NCI-H2227 (cell line): ENCODE measurements around the gene MTRR.
"Not testable (repeated sequence)": the region's sequence is repeated elsewhere in the genome, so short reads cannot be mapped to it uniquely, and the experiment has no call there.

ENCODE experiments used
- DNase-seq: peaks from one replicate; lab custom pipeline; 2025; ENCODE audit not compliant: unreplicated experiment; lab: John Stamatoyannopoulos, UW

MTRR gene

GRCh38 chr5:7894439-7894838 lies 25.5 kb downstream of the MTRR start:
- no peak for DNase-seq

GRCh38 chr5:7894860-7895259 lies 25.9 kb downstream of the MTRR start:
- no peak for DNase-seq

GRCh38 chr5:7897014-7897600 lies 28.2 kb downstream of the MTRR start:
- DNase-seq, result peak; percentile 16

GRCh38 chr5:7902201-7902600 lies 33.3 kb downstream of the MTRR start:
- DNase-seq, result no peak

GRCh38 chr5:7902666-7903625 lies 34.0 kb downstream of the MTRR start:
- DNase-seq, result no peak

- DNase-seq, result no peak
These were observed 35.2 kb downstream of the MTRR start for GRCh38 chr5:7904170-7904569.

- DNase-seq, result no peak
These were observed 38.7 kb downstream of the MTRR start for GRCh38 chr5:7907612-7908011.

- no peak for DNase-seq
These were observed 39.4 kb downstream of the MTRR start for GRCh38 chr5:7908317-7908716.

- DNase-seq, result no peak
These were observed 41.9 kb downstream of the MTRR start for GRCh38 chr5:7910738-7911428.

- not testable (repeated sequence) for DNase-seq
These were observed 42.5 kb downstream of the MTRR start for GRCh38 chr5:7911429-7911771.

GRCh38 chr5:7916171-7916804 lies 47.3 kb downstream of the MTRR start:
- DNase-seq, result no peak

- no peak for DNase-seq
These were observed 48.5 kb downstream of the MTRR start for GRCh38 chr5:7917130-7918123.

GRCh38 chr5:7925961-7926695 lies 57.2 kb downstream of the MTRR start:
- no peak for DNase-seq

GRCh38 chr5:7926720-7927119 lies 57.8 kb downstream of the MTRR start:
- no peak for DNase-seq

- DNase-seq, result peak; percentile 65
These were observed 58.8 kb downstream of the MTRR start for GRCh38 chr5:7927466-7928375.

GRCh38 chr5:7930011-7930410 lies 61.1 kb downstream of the MTRR start:
- DNase-seq, result no peak

- DNase-seq, result no peak
These were observed 72.7 kb downstream of the MTRR start for GRCh38 chr5:7941692-7942091.

GRCh38 chr5:7947301-7947700 lies 78.4 kb downstream of the MTRR start:
- DNase-seq, result no peak
